ENCODE data around the gene PNN.
A peak's percentile ranks its signal among the peaks of the same experiment; 100 is the strongest.
"Not testable (repeated sequence)": the region's sequence is repeated elsewhere in the genome, so short reads cannot be mapped to it uniquely, and the experiment has no call there.

Gene PNN

DNA sequence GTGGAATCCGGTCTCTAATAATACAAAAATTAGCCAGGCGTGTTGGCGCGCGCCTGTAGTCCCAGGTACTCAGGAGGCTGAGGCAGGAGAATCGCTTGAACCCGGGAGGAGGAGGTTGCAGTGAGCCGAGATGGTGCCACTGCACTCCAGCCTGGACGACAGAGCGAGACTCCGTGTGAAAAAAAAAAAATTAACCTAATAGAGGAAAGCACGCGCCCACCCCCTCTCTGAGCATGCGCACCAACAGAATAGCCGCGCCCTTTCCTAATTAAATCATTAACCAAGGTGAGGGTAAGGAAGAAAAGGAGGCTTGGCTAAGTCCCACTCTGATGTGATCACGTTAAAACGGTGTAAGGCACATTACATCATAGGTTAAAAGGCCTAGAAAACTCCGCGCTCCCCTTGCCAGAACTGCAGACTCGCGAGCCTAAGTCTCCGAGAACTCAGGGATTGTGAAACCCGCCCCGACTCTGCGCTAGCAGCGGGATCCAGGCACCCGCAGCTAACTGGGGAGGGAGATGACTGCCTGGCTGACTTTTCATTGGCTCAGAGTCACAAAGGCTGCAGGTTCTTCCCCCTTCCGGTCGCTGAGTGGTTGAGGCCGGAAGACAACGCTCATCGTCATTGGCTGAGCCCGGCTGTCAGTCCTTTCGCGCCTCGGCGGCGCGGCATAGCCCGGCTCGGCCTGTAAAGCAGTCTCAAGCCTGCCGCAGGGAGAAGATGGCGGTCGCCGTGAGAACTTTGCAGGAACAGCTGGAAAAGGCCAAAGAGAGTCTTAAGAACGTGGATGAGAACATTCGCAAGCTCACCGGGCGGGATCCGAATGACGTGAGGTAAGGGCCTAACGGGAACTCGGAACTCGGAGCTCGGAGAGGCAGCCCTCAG is at the start of gene PNN:
Gene PNN, plus strand, starts transcription at position 695 of the 885 bp plus-strand sequence. Its CDS starts 26 bp downstream, at position 721.
- DNase-seq (ENCODE audit: low spot score): peak; percentile 99

DNA sequence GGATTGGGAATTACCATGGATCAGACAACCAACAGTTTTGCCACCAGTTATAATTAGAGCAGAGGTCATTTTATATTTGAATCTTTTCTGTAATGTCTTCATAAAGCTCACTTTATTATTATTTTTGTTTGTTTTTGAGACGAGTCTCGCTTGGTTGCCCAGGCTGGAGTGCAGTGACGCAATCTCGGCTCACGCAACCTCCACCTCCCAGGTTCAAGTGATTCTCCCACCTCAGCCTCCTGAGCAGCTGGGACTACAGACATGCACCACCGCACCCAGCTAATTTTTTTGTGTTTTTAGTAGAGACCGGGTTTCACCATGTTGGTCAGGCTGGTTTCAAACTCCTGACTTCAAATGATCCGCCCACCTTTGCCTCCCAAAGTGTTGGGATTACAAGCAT is 37.2 kb upstream of the PNN start:
- not testable (repeated sequence) for DNase-seq (ENCODE audit: low spot score)

DNA sequence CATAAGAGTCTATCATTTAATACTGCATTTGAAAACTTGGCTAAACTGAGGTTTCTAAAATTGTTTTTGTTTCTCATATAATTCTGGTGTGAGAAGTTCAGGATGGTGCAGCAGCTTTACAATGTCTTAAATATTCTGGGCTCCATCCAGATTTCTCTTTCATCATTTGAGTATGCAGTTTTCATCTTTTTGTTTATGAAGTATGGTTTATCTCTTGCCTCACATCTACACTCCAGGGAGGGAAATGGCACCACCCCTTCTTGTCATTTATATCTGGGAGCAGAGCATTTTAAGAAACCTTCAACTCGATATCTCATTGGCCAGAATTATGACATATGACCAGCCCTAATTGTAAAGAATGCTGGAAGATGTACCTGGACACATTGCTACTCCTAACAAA is 36.6 kb upstream of the PNN start:
- no peak for DNase-seq (ENCODE audit: low spot score)

DNA sequence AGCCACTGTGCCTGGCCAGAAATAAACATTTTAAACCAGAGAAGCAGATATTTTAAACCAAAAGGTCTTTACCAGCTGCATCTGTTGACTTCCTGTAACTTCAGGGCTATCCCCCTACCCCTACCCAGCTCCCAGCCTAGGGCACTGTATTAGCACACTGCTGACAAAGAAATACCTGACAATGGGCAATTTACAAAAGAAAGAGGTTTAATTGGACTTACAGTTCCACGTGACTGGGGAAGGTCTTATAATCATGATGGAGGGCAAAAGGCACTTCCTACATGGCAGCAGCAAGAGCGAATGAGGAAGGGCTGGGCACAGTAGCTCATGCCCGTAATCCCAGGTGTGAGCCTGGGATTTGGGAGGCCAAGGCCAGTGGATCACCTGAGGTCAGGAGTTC is 34.9 kb upstream of the PNN start:
- no peak for DNase-seq (ENCODE audit: low spot score)

DNA sequence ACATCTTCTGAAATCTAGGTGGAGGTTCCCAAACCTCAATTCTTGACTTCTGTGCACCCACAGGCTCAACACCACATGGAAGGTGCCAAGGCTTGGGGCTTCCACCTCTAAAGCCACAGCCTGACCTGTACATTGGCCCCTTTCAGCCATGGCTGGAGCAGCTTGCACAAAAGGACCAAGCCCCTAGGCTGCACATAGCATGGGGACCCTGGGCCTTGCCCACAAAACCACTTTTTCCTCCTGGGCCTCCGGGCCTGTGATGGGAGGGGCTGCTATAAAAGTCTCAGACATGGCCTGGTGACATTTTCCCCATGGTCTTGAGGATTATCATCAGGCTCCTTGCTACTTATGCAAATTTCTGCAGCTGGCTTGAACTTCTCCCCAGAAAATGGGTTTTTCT is 33.4 kb upstream of the PNN start:
- not testable (repeated sequence) for DNase-seq (ENCODE audit: low spot score)

DNA sequence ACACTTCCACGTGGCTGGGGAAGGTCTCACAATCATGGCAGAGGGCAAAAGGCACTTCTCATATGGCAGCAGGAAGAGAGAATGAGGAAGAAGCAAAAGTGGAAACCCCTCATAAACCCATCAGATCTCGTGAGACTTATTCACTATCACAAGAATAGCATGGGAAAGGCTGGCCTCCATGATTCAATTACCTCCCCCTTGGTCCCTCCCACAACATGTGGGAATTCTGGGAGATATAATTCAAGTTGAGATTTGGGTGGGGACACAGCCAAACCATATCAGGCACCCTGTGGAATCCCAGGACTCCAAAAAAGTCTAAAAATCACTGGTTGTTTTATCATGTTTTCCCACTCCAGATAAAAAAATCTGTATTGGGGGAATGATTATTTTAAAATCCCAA is 31.8 kb upstream of the PNN start:
- DNase-seq (ENCODE audit: low spot score): not testable (repeated sequence)

DNA sequence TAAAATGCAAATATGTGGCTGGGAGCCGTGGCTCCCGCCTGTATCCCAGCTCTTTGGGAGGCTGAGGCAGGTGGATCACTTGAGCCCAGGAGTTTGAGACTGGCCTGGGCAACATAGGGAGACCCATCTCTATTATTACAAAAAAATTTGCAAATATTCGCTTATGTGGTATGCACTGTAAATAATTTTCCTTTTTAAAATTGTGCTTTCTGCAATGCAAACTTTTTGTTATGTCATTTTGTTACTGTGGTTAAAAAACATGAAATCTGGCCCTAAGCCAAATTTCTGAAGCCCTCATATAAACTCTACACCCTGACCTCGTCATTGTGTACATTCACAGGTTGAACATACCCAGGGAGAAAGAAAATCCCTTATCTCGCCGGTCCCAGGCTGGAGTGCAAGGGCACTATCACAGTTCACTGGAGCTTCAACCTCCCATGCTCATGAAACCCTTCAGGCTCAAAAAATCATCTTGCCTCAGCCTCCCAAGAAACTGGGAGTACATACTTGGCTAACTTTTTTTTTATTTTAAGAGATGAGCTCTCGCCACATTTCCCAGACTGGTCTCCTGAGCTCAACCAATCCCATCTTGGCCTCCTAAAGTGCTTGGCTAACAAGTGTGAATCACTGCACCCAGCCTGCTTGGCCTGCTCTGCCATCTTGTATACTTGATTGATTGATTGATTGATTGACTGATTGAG is 29.6 kb upstream of the PNN start:
- DNase-seq (ENCODE audit: low spot score): no peak

DNA sequence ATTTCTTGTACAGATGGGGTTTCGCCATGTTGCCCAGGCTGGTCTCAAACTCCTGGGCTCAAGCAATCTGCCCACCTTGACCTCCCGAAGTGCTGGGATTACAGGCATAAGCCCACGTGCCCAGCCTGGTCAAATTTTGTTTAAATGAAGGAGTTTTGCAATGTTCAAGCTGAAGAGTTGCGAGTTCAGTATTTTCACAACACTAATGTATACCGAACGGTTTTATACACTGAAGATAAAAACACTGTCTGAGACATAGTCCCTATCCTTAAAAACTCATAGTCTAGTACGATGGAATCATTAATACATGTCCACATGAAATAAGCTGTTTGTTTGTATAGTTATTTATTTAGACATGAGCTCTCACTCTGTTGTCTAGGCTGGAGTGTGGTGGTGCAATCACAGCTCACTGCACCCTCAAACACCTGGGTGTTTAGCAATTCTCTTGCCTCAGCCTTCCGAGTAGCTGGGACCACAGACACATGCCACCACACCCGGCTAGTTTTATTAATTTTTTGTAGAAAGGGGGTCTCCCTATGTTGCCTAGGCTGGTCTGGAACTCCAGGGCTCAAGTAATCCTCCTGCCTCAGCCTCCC is 20.4 kb upstream of the PNN start:
- DNase-seq (ENCODE audit: low spot score): no peak

DNA sequence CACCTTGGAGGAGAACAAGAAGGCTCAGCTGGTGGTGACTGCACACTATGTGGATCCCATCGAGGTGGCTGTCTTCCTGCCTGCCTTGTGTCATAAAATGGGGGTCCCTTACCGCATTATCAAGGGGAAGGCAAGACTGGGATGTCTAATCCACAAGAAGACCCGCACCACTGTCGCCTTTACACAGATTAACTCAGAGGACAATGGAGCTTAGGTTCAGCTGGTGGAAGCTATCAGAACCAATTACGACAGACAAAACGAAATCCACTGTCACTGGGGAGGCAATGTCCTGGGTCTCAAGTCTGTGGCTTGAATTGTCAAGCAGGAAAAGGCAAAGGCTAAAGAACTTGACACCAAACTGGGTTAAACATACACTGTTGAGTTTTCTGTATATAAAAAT is 17.6 kb upstream of the PNN start:
- DNase-seq (ENCODE audit: low spot score): no peak

DNA sequence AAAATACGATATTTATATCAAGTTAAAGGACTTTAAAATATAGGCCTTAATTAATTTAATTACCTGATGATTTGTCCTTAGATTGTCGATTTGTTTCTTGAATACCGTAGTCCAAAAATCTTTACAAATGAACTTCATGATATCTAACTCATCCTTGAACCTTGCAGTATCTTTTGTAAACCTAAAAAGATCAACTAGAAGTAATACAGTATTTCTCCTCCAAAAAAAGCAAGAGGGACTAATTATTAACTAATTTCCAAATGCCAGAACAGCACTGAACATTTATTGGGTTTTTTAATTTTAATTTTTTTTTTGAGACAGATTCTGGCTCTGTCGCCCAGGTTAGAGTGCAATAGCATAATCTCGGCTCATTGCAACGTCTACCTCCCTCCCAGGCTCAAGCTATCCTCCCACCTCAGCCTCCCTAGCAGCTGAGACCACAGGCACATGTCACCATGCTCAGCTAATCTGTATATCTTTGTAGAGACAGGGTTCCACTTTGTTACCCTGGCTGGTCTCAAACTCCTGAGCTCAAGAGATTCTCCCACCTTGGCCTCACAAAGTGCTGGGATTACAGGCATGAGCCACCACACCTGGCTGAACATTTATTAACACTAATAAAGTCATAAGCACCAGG is 16.7 kb upstream of the PNN start:
- DNase-seq (ENCODE audit: low spot score): no peak

DNA sequence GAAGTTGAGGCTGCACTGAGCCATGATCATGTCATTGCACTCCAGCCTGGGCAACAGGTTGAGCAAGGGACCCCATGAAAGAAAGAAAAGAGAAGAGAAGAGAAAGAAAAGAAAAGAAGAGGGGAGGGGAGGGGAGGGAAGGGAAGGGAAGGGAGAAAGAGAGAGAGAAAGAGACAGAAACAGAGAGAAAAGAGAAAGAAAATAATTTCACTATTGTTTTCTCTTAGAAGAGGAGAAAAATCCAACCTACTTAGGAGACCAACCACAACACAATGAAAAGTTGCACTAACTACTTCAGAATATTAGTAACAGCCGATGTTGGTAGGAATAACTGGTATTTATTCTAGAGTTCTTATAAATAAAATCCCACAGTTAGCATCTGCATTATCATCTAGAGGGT is 14.6 kb upstream of the PNN start:
- no peak for DNase-seq (ENCODE audit: low spot score)

DNA sequence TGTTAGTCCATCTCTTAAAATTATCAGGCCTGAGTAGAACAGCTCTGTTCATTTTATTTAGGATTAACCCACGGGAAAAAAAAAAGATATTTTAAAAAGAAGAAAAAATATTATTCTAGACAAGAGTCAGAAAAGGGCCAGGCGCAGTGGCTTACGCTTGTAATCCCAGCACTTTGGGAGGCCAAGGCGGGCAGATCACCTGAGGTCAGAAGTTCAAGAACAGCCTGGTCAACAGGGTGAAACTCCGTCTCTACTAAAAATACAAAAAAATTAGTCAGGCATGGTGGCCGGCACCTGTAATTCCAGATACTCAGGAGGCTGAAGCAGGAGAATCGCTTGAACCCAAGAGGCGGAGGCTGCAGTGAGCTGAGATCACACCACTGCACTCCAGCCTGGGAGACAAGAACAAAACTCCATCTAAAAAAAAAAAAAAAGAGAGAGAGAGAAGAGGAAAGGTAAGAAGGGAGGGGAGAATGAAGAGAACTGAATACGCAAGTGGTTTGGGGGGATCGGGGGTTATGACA is 7.2 kb upstream of the PNN start:
- DNase-seq (ENCODE audit: low spot score): not testable (repeated sequence)

DNA sequence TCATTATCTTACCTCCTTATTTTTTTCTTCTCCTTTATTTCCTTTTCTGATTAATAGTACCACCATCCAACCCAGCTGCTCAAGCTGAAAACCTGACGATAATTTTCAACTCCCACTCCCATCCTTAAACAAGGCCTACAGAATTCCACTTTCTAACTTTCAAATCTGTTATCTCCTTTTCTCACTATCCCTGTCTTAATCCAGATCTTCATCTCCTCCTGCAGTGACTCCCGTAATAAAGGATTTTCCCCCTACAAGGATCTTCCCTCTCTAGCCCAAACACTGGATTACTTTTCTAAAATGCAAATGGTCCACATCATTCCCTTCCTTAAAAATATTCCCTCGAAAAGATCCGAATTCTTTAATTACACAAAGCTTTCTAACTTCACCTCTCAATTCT is 6.5 kb upstream of the PNN start:
- DNase-seq (ENCODE audit: low spot score): no peak

DNA sequence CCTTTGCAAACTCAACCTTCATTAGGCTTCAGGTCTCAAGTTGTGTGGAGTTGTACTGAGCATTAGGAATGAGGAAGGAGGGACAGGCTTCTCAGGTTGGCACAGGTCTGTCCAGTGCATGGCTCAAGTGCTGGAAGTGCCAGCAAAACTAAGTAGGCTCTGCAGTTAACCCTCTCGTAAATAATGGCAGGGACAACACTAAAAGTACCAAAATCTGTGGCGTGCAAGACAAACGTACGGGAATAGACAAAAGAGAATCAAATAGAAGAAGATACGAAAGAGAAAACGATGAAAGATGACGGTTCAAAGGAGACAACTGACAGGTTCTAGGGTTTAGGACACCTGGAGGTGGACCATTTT is 5.5 kb upstream of the PNN start:
- peak; percentile 24 for DNase-seq (ENCODE audit: low spot score)

DNA sequence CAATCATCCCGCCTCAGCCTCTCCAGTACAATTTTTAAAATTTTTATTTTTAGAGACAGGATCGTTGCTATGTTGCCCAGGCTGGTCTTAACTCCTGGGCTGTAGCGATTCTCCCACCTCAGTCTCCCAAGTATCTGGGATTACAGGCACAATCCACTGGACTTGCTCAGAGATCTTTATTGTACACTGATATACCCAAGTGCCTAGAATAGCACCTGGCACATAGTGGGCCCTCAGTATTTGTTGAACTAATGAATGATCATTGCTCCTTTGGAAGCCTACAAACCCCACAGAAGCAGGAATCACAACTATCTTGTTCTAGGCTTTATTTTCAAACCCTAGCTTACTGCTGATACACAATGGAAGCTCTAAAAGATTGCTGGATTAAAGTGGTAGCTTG is 1.9 kb upstream of the PNN start:
- DNase-seq (ENCODE audit: low spot score): no peak

DNA sequence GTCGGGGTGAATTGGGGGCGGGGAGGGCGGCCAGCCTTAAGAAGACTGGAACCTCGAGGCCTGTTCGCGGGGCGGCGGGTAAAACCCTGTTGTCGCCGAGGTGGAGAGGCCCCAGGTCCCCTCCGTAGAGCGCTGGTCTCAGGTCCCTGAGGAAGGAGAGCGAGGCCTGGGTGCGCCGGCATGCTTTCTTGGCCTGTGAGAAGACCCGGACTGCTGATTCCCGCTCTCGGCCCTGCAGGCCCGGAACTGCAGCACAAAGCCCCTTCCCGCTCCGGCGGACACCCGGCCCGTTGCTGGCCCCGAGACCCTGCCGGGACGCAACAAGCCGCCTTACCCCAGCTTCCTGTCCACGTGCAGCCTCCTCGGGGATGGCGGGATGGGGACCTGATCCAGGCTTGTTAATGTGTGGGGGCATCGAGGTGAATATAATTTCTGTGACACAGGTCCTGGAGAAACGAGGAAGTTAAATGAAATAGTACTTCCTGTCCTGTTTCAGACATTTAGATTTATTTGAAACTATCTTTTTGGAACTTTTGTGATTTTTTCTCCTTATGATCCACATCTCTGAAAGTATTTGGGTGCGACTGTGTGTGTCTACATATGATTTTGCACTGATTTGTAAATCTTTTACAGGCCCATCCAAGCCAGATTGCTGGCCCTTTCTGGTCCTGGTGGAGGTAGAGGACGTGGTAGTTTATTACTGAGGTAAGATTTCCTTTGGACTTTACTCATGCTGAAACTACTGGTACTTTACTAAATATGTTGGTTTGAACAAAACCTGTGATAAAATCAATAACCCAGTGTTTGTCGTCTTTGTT is 600 bp downstream of the PNN start:
- peak; percentile 19 for DNase-seq (ENCODE audit: low spot score)

DNA sequence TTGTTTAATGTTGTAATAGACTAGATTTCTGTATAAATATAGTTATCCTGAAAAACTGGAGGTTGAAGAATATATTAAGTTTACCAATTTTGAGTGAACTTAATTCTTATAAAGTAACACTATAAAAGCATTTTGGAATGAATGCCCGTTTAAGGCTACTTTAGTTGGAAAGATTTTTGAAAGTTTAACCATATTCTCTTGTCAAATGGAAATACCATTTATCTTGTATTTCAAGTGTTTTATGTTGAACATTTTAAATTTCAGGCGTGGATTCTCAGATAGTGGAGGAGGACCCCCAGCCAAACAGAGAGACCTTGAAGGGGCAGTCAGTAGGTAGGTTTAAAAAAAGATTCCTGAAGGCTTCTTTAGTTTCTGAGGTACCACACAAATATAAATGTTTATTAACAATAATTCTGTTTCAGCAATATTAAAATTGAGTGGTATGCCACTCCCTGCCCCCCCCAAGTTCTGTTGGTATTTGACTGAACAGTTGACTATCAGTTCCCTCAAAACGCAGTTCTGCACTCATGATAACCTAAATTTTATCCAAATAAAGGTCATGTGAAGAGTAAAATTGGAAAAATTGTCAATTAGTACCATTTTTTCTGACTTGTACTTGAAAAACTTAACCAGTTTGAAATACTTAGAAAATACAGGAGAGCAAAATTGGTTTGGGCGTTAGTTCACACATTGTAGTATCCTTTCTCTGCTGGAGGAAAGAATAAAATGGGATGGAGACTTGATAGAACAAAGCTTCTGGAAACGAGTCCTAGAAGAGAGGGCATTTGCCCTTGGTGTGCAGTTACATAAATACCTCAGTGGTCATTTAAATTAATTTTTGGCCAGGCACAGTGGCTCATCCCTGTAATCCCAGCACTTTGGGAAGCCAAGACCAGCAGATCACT is 1.5 kb downstream of the PNN start:
- no peak for DNase-seq (ENCODE audit: low spot score)

DNA sequence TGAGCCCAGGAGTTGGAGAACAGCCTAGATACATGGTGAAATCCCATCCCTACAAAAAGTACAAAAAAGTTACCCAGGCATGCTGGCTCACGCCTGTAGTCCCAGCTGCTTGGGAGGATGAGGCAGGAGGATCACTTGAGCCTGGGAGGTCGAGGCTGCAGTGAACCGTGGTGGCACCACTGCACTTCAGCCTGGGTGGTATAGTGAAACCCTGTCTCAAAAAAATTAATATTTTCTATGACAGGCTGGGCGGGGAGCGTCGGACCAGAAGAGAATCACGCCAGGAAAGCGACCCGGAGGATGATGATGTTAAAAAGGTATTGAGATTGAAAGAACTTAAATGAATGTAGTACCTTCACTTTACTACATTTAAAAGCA is 2.1 kb downstream of the PNN start:
- no peak for DNase-seq (ENCODE audit: low spot score)

DNA sequence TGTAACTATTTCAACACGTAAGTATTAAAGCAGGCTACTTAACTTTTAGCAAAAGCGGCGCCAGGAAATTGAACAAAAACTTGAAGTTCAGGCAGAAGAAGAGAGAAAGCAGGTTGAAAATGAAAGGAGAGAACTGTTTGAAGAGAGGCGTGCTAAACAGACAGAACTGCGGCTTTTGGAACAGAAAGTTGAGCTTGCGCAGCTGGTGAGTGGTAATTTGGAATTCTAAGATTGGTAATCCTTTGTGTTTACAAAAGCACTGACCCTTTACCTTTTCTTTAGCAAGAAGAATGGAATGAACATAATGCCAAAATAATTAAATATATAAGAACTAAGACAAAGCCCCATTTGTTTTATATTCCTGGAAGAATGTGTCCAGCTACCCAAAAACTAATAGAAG is 4.0 kb downstream of the PNN start:
- DNase-seq (ENCODE audit: low spot score): no peak

DNA sequence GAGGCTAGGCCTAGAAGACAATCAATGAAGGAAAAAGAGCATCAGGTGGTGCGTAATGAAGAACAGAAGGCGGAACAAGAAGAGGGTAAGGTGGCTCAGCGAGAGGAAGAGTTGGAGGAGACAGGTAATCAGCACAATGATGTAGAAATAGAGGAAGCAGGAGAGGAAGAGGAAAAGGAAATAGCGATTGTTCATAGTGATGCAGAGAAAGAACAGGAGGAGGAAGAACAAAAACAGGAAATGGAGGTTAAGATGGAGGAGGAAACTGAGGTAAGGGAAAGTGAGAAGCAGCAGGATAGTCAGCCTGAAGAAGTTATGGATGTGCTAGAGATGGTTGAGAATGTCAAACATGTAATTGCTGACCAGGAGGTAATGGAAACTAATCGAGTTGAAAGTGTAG is 5.5 kb downstream of the PNN start:
- no peak for DNase-seq (ENCODE audit: low spot score)

Measured in pons (tissue), 1 donor.